DMS114 treated with DMSO at 0.1 percent for 48 hours (cell line): Measurements from ENCODE around the gene ELFN2.
"Not testable (repeated sequence)": the region's sequence is repeated elsewhere in the genome, so short reads cannot be mapped to it uniquely, and the experiment has no call there.

Experiments used
- DNase-seq: peaks from one replicate; lab custom pipeline; 2025; ENCODE audit not compliant: unreplicated experiment; lab: John Stamatoyannopoulos, UW

The ELFN2 gene

GRCh38 chr22:37411655-37412054 lies 15.6 kb downstream of the ELFN2 start:
- no peak for DNase-seq

GRCh38 chr22:37410174-37411055 lies 16.9 kb downstream of the ELFN2 start:
- DNase-seq = no peak

GRCh38 chr22:37409459-37410050 lies 17.7 kb downstream of the ELFN2 start:
- DNase-seq = no peak

- no peak for DNase-seq
These were observed 18.2 kb downstream of the ELFN2 start for GRCh38 chr22:37409031-37409430.

GRCh38 chr22:37407856-37408255 lies 19.4 kb downstream of the ELFN2 start:
- no peak for DNase-seq

GRCh38 chr22:37406441-37407235 lies 20.6 kb downstream of the ELFN2 start:
- DNase-seq = no peak

GRCh38 chr22:37404091-37404490 lies 23.2 kb downstream of the ELFN2 start:
- DNase-seq = no peak

- no peak for DNase-seq
These were observed 23.9 kb downstream of the ELFN2 start for GRCh38 chr22:37403267-37403960.

GRCh38 chr22:37402184-37402506 lies 25.1 kb downstream of the ELFN2 start:
- no peak for DNase-seq

- DNase-seq = no peak
These were observed 25.7 kb downstream of the ELFN2 start for GRCh38 chr22:37401401-37402183.

- no peak for DNase-seq
These were observed 26.6 kb downstream of the ELFN2 start for GRCh38 chr22:37400719-37401118.

GRCh38 chr22:37399457-37399856 lies 27.8 kb downstream of the ELFN2 start:
- DNase-seq = not testable (repeated sequence)

- no peak for DNase-seq
These were observed 30.1 kb downstream of the ELFN2 start for GRCh38 chr22:37397226-37397625.

GRCh38 chr22:37396488-37397084 lies 30.7 kb downstream of the ELFN2 start:
- DNase-seq = no peak

- DNase-seq = no peak
These were observed 32.9 kb downstream of the ELFN2 start for GRCh38 chr22:37394341-37394740.

GRCh38 chr22:37393746-37394145 lies 33.5 kb downstream of the ELFN2 start:
- DNase-seq = no peak

GRCh38 chr22:37392721-37393328 lies 34.5 kb downstream of the ELFN2 start:
- no peak for DNase-seq

- no peak for DNase-seq
These were observed 35.6 kb downstream of the ELFN2 start for GRCh38 chr22:37391702-37392101.

GRCh38 chr22:37390075-37390474 lies 37.2 kb downstream of the ELFN2 start:
- no peak for DNase-seq

GRCh38 chr22:37388538-37388937 lies 38.7 kb downstream of the ELFN2 start:
- no peak for DNase-seq
